A673 (cell line): Measurements from ENCODE around the gene ARID5B.

ENCODE experiments used
- EZH2 ChIP-seq: fragments of 200-600 bp; sonication (generic); IDR thresholded peaks from 2 replicates; pipeline ENCODE4 v1.6.1; 2017; ENCODE audit warnings: borderline replicate concordance, low read depth, mild to moderate bottlenecking, mixed read lengths, antibody characterized with exemption, low read length; ENCODE audit not compliant: poor library complexity, severe bottlenecking
- TF ChIP-seq, protein P1 (sequence below): fragments of 300-800, 200-600 bp; sonication (generic); conservative IDR thresholded peaks from 2 replicates; pipeline ENCODE4 v1.5.1; 2017; ENCODE audit warnings: low read depth, mild to moderate bottlenecking, antibody characterized with exemption, low read length, moderate library complexity, mixed read lengths

DNA sequence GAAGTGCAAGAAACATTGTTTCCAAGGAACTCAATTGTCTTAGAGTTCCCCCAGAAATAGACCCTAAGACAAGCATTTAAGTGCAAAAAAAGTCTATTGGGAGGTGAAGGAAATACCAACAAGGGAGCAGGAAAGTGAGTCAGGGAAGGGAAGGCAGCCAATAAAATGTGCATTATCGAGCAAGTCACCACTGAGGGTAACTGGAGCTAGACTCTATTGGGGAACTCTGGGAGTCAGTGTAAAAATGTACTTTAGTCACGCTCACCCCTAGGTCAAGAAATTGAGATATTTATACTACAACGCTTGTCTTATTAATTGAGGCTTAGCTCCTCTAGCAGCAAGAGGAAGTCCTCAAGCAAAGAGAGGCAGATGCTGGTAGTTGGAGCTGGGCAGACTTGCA, 229.4 kb downstream of the ARID5B start:
- TF ChIP-seq, protein P1, sequence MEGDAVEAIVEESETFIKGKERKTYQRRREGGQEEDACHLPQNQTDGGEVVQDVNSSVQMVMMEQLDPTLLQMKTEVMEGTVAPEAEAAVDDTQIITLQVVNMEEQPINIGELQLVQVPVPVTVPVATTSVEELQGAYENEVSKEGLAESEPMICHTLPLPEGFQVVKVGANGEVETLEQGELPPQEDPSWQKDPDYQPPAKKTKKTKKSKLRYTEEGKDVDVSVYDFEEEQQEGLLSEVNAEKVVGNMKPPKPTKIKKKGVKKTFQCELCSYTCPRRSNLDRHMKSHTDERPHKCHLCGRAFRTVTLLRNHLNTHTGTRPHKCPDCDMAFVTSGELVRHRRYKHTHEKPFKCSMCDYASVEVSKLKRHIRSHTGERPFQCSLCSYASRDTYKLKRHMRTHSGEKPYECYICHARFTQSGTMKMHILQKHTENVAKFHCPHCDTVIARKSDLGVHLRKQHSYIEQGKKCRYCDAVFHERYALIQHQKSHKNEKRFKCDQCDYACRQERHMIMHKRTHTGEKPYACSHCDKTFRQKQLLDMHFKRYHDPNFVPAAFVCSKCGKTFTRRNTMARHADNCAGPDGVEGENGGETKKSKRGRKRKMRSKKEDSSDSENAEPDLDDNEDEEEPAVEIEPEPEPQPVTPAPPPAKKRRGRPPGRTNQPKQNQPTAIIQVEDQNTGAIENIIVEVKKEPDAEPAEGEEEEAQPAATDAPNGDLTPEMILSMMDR, result no peak
- no peak for TF ChIP-seq EZH2
